SK-N-SH (cell line): ENCODE measurements around the gene TMEM191B.
"Not testable (repeated sequence)": the region's sequence is repeated elsewhere in the genome, so short reads cannot be mapped to it uniquely, and the experiment has no call there.

Source experiments
- CHD2 ChIP-seq: fragments of 150-350 bp; IDR thresholded peaks from 2 replicates; pipeline ENCODE4 v1.6.1; 2018; ENCODE audit warnings: low read length; ENCODE audit not compliant: partially characterized antibody
- TAF1 ChIP-seq: IDR thresholded peaks from 2 replicates; pipeline ENCODE4 v1.6.1; 2012; ENCODE audit warnings: low read depth, mild to moderate bottlenecking, low read length, moderate library complexity, borderline replicate concordance
- TF ChIP-seq, protein P1 (sequence below): fragments of 200-600 bp; sonication (generic); IDR thresholded peaks from 2 replicates; pipeline ENCODE4 v1.6.1; 2017; ENCODE audit warnings: antibody characterized with exemption, mild to moderate bottlenecking, moderate library complexity

DNA sequence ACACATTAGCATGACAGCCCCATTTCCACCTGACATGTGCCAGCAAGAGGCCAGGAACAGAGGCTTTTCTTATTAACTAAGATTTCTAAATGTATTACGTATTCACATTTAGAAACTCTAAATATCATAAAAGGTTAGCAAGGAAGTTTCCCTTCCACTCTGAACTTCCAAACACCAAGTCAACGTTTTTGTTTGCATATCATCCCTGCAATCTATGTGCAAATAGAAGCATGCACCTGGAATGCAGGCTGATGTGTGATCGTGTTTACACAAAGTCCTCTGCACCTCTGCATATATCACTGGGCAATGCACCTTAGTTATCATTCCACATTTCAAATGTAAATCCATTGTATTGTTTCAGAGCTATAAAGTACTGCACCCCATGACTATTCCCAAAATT, 31.4 kb upstream of the TMEM191B start:
- not testable (repeated sequence) for TF ChIP-seq CHD2, TAF1
- TF ChIP-seq, protein P1, sequence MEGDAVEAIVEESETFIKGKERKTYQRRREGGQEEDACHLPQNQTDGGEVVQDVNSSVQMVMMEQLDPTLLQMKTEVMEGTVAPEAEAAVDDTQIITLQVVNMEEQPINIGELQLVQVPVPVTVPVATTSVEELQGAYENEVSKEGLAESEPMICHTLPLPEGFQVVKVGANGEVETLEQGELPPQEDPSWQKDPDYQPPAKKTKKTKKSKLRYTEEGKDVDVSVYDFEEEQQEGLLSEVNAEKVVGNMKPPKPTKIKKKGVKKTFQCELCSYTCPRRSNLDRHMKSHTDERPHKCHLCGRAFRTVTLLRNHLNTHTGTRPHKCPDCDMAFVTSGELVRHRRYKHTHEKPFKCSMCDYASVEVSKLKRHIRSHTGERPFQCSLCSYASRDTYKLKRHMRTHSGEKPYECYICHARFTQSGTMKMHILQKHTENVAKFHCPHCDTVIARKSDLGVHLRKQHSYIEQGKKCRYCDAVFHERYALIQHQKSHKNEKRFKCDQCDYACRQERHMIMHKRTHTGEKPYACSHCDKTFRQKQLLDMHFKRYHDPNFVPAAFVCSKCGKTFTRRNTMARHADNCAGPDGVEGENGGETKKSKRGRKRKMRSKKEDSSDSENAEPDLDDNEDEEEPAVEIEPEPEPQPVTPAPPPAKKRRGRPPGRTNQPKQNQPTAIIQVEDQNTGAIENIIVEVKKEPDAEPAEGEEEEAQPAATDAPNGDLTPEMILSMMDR: not testable (repeated sequence)
